Kidney (tissue), 14 donors: ENCODE results near the gene STXBP6. TPM values are rescaled to one million over a fixed set of nuclear protein-coding genes. Genes with fewer than 3 reads are reported as not detected.

ENCODE experiments used
- DNase-seq, 5 donors: peaks; one replicate each; pipeline ENCODE4 v3.0.0-alpha.2; 2013 to 2020
- FAIRE-seq: peaks from 2 replicates; lab custom pipeline; 2012; peaks lifted over from hg19 to GRCh38; lab: Jason Lieb, UNC
- H3K27ac ChIP-seq, 2 donors: one replicate each; pipeline ENCODE4 v1.7.0; 2013; ENCODE audit warnings: low read depth in 2 of 2, low read length in 2 of 2, inconsistent platforms in 1 of 2
- H3K27me3 ChIP-seq: one replicate; pipeline ENCODE4 v1.7.1; 2013; ENCODE audit warnings: low read length, inconsistent platforms; ENCODE audit not compliant: control insufficient read depth, insufficient read depth
- H3K36me3 ChIP-seq, 3 donors: one replicate each; pipeline versions ENCODE4 v1.7.0 to v1.7.1; 2013; ENCODE audit warnings: low read length in 3 of 3, control low read depth in 1 of 3, inconsistent platforms in 1 of 3; ENCODE audit not compliant: insufficient read depth in 3 of 3, control insufficient read depth in 2 of 3
- H3K4me1 ChIP-seq, 3 donors: one replicate each; pipeline versions ENCODE4 v1.7.0 to v1.7.1; 2013; ENCODE audit warnings: low read length in 3 of 3, inconsistent platforms in 1 of 3, low read depth in 1 of 3; ENCODE audit not compliant: control insufficient read depth in 2 of 3, insufficient read depth in 2 of 3
- H3K4me3 ChIP-seq, 3 donors: one replicate each; pipeline versions ENCODE4 v1.7.0 to v1.8.1; 2013; ENCODE audit warnings: low read length in 3 of 3, control low read depth in 1 of 3, inconsistent platforms in 1 of 3
- H3K9ac ChIP-seq, 3 donors: one replicate each; pipeline versions ENCODE4 v1.7.0 to v1.7.1; 2013; ENCODE audit warnings: low read length in 3 of 3, control low read depth in 1 of 3, inconsistent platforms in 1 of 3
- H3K9me3 ChIP-seq, 3 donors: one replicate each; pipeline versions ENCODE4 v1.7.0 to v1.7.1; 2013; ENCODE audit warnings: low read length in 3 of 3, control low read depth in 1 of 3, inconsistent platforms in 1 of 3; ENCODE audit not compliant: control insufficient read depth in 2 of 3, insufficient read depth in 1 of 3
- intact Hi-C: fragments of 100-400 bp; cut with DNase I; formaldehyde crosslinking; loops from one replicate; pipeline ENCODE4 v1.11.1; 2022
- polyA plus RNA-seq: library from polyadenylated mRNA; stranded (reverse); fragments of 350-450 nt; fragmentation: Illumina TruSeq; extraction: RNeasy Lipid Tissue Mini Kit (QIAGEN cat#74804); gene quantifications from one replicate; pipeline ENCODE4 v1.2.3, GENCODE V29; 2014; ENCODE audit warnings: low read depth, low replicate concordance; ENCODE audit not compliant: insufficient read depth
- total RNA-seq: library from RNA; stranded (reverse); fragmentation: NEBNext Ultra II Directional; extraction: Animal tissue kit (Norgen Biotek cat#: 25700); gene quantifications from one replicate; pipeline ENCODE4 v1.2.1, GENCODE V29; 2021
- TF ChIP-seq, protein P1 (sequence below): IDR thresholded peaks from 3 replicates; pipeline ENCODE4 v1.5.1; 2012; ENCODE audit warnings: mild to moderate bottlenecking, moderate library complexity, borderline replicate concordance; ENCODE audit not compliant: insufficient read depth; ENCODE audit errors: extremely low read depth
- donor health status: control.
- donor health status: control.
- donor health status: control.
- donor health status: control.
- donor health status: control.
- donor health status: DM: yes; HTN: yes; CAD: no.
- donor health status: Normal renal cell carcinoma (clear cell type).

Gene STXBP6
- total and polyA plus RNA-seq, 2 donors from 2014 or later = 2.8 to 3.9 TPM

DNA sequence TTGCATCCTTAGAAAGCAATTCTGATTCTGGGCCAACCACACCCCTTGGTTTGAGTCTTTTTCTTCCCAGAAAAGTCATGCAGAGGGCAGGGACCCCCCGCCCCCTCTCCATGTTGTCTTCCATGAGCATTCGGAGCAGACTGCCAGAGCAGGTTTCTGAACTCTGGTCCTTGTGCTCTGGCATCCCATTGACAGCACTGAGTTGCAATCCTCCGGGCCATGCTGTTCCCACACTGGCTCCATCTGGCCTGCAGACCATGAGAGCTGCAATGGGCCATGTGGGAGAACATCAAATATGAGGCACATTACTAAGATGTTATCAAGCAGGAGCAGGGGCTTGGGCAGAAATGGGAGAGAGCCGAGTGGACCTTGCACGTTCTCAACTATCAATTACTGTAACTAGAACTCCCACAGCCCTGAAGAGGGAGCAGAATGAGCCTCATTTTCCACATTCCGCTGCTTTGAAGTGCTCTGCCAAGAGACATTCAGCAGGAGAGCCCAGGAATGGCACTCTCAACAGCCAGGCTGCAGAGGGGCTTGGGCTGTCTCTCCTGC, 157.4 kb downstream of the STXBP6 start:
- FAIRE-seq = no peak
- TF ChIP-seq, protein P1, sequence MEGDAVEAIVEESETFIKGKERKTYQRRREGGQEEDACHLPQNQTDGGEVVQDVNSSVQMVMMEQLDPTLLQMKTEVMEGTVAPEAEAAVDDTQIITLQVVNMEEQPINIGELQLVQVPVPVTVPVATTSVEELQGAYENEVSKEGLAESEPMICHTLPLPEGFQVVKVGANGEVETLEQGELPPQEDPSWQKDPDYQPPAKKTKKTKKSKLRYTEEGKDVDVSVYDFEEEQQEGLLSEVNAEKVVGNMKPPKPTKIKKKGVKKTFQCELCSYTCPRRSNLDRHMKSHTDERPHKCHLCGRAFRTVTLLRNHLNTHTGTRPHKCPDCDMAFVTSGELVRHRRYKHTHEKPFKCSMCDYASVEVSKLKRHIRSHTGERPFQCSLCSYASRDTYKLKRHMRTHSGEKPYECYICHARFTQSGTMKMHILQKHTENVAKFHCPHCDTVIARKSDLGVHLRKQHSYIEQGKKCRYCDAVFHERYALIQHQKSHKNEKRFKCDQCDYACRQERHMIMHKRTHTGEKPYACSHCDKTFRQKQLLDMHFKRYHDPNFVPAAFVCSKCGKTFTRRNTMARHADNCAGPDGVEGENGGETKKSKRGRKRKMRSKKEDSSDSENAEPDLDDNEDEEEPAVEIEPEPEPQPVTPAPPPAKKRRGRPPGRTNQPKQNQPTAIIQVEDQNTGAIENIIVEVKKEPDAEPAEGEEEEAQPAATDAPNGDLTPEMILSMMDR = no peak
- intact Hi-C loops = no loop called here
- DNase-seq = no peak
- Histone ChIP-seq H3K4me1 (no peaks in the 10 kb centered on the region), H3K9ac (no peak overlapping the region), H3K9me3 (peaks cover 0 to 5% (median 0%) of the 10 kb centered on the region in 3 donors), H3K4me3 (no peak overlapping the region), H3K36me3 (no peaks in the 10 kb centered on the region), H3K27ac (no peak overlapping the region), H3K27me3 (no peaks in the 10 kb centered on the region)

DNA sequence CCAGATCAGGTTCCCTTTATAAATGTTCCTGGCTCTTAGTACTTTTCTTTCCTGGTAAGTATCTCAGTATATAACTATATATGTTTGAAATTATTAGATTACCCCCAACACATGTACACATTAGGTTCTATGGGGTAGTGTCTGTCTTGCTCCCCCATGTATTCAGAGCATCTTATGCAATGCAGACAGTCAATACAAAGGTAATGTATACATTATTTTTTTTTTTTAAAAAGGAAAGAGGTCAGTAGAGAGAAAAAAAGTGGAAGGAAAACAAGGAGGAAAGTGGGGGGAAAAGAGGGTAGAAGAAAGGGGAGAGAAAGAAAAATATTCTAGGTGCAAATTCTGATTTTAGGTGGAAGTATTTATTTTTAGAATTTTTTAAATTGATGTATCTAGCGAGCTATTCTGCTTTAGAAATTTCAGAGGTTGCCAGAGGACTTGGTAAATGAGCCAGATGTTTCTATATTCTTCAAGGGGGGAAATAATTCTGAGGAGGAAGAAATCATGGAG, 157.9 kb downstream of the STXBP6 start:
- no peaks in the 10 kb centered on the region for H3K4me1 ChIP-seq
- H3K9me3 ChIP-seq = peaks cover 0 to 5% (median 0%) of the 10 kb centered on the region in 3 donors
- TF ChIP-seq, protein P1 = no peak
- intact Hi-C loops = no loop called here
- no peaks in the 10 kb centered on the region for H3K36me3 ChIP-seq
- no peaks in the 10 kb centered on the region for H3K27me3 ChIP-seq
- FAIRE-seq (no peak), DNase-seq (no peak)
- no peak overlapping the region for H3K4me3 ChIP-seq
- no peak overlapping the region for H3K9ac ChIP-seq
- no peak overlapping the region for H3K27ac ChIP-seq

DNA sequence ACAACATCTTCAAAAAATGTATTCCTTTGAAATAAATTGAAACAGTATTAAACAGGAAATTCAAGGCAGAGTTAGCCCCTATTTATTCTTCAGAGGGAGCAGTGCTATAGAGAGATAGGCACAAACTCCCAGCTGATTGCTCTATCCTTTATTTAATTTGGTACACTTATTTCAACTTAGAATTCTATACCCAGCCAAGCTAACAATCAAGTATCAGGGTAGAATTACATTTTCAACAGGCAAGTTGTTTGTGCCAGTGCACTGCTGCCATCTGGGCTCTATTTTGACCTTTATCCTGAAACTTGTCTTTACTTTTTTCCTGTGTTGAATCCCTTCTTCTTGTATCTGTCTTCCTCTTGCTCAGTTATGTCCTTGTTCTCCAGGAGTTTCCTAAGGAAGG, 159.2 kb downstream of the STXBP6 start:
- H3K27me3 ChIP-seq = no peaks in the 10 kb centered on the region
- H3K27ac ChIP-seq = no peak overlapping the region
- H3K9ac ChIP-seq = no peak overlapping the region
- no peaks in the 10 kb centered on the region for H3K4me1 ChIP-seq
- H3K9me3 ChIP-seq = peaks cover 0 to 5% (median 0%) of the 10 kb centered on the region in 3 donors
- intact Hi-C loops = no loop called here
- TF ChIP-seq, protein P1 = no peak
- FAIRE-seq (no peak), DNase-seq (no peak)
- no peak overlapping the region for H3K4me3 ChIP-seq
- H3K36me3 ChIP-seq = no peaks in the 10 kb centered on the region

DNA sequence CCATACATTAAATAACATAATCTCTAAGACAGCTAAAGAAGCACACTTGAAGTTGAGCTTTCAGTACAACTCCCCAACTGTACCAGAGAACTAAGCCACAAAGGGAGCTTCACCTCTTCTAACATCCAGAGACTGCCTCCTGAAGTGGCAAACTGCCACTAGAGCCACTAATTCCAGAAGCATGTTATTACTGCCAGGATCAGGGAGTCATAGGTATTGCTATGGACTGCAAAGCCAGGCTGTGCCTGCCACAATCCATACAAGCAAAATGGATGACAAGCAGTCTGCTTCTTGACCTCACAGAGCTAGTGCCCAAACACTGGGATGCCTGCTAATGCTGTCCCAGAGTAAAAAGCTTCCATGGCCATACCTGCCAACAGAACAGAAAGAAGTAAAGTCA, 160.1 kb downstream of the STXBP6 start:
- no peak for DNase-seq
- peaks cover 0 to 5% (median 0%) of the 10 kb centered on the region in 3 donors for H3K9me3 ChIP-seq
- intact Hi-C loops = no loop called here
- no peak overlapping the region for H3K4me3 ChIP-seq
- no peaks in the 10 kb centered on the region for H3K36me3 ChIP-seq
- H3K4me1 ChIP-seq = no peaks in the 10 kb centered on the region
- H3K27me3 ChIP-seq = no peaks in the 10 kb centered on the region
- no peak overlapping the region for H3K9ac ChIP-seq
- no peak for FAIRE-seq
- TF ChIP-seq, protein P1 = no peak
- H3K27ac ChIP-seq = no peak overlapping the region
